ENCODE data around the gene SLFN12L.
A peak's percentile ranks its signal among the peaks of the same experiment; 100 is the strongest.
"Not testable (repeated sequence)": the region's sequence is repeated elsewhere in the genome, so short reads cannot be mapped to it uniquely, and the experiment has no call there.

SLFN12L gene

DNA sequence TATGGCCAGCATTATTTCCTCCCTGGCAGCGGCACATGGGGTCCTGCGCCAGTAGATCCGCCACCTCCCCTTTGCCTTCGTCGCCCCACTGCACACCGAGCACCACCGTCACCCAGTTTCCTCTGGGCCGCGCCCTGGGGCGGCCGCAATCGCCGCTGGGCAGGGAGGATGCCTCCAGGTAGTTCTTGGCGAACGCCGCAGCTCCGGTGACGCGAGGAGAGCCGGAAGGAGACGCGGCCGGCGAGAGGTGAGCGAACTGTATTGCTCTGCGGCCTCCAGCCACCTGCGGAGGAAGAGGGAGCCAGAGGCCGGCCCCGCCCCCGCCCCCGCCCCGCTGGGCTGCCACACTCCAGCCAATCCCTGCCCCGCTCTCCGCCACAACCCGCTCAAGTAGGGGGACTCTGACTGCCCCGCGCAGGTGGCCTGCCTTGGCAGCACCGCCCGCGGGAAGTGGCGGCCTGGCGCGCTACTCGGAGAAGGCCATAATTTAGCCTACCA is 77.1 kb downstream of the SLFN12L start:
- no peak for TF ChIP-seq CTCF (IDR thresholded peaks at IDR 0.05; ENCODE audit: low read length, missing control alignments)
- no peak for DNase-seq (ENCODE audit: low read depth)
- no peak overlapping the region for H3K4me3 ChIP-seq (replicated peaks; ENCODE audit: low read depth, low read length)

GRCh38 chr17:35454035-35454434 is 83.4 kb downstream of the SLFN12L start:
- not testable (repeated sequence) for H3K4me3 ChIP-seq (replicated peaks; ENCODE audit: low read depth, low read length); DNase-seq (ENCODE audit: low read depth)

DNA sequence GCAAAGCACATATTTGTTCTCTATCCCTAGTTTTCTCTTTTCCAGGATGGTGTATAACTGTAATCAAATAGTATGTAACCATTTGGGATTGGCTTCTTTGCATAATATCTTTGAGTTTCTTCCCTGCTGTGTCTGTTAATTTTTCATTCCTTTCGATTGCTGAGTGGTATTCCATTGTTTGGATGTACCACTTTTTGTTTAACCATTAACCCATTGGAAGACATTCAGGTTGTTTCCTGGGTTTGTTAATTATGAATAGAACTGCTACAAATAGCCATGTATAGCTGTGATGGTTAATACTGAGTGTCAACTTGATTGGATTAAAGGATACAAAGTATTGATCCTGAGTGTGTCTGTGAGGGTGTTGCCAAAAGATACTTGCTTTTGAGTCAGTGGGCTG is 84.3 kb downstream of the SLFN12L start:
- DNase-seq (ENCODE audit: low read depth) = no peak
- no peak overlapping the region for H3K4me3 ChIP-seq (replicated peaks; ENCODE audit: low read depth, low read length)
- no peak for TF ChIP-seq CTCF (IDR thresholded peaks at IDR 0.05; ENCODE audit: low read length, missing control alignments)

DNA sequence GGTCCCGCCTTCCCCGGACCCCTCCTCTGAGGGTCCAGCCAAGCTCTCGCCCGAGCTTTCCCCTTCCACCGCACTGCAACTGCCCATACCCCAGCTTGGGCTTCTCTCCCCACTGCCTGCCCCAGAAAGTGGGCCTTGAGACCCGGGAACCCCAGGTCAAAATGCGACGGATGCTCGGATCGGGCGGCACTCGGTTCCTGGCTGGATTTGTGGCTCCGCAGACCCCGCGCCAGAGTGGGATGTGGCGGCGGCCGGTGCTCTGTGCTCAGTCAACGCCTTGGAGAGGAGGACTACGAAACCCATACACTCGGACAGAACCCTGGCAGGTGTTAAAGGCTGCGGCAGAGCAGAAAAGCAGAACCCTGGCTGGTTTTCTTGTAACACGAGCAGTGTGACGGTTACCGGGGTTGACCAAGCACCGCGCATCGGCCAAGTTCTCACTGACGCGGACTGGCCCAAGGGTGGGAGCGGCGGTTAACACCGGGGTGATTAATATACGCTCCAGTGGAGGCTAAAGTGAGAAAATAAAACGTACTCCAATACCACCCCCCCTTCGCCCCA is 88.0 kb downstream of the SLFN12L start:
- no peak overlapping the region for H3K4me3 ChIP-seq (replicated peaks; ENCODE audit: low read depth, low read length)
- no peak for TF ChIP-seq CTCF (IDR thresholded peaks at IDR 0.05; ENCODE audit: low read length, missing control alignments)
- no peak for DNase-seq (ENCODE audit: low read depth)

- peak overlapping the region; percentile 56 for H3K4me3 ChIP-seq (replicated peaks; ENCODE audit: low read depth, low read length)
- TF ChIP-seq CTCF (IDR thresholded peaks at IDR 0.05; ENCODE audit: low read length, missing control alignments) = no peak
- DNase-seq (ENCODE audit: low read depth) = no peak
Observed at GRCh38 chr17:35448899-35449227, 88.6 kb downstream of the SLFN12L start.

GRCh38 chr17:35448214-35448898 is 89.1 kb downstream of the SLFN12L start, which contains the start of gene SLFN13:
TSS of gene SLFN13 (minus strand) at chr17:35448766. CDS start at chr17:35445680, 3,086 bp downstream.
- DNase-seq (ENCODE audit: low read depth) = peak; percentile 64
- H3K4me3 ChIP-seq (replicated peaks; ENCODE audit: low read depth, low read length) = peak within 1 kb of the TSS; percentile 56
- TF ChIP-seq CTCF (IDR thresholded peaks at IDR 0.05; ENCODE audit: low read length, missing control alignments) = no peak

GRCh38 chr17:35447499-35447898 is 90.0 kb downstream of the SLFN12L start:
- TF ChIP-seq CTCF (IDR thresholded peaks at IDR 0.05; ENCODE audit: low read length, missing control alignments) = no peak
- H3K4me3 ChIP-seq (replicated peaks; ENCODE audit: low read depth, low read length) = no peak overlapping the region

More at GRCh38 chr17:35447499-35447898, 90.0 kb downstream of the SLFN12L start:
- DNase-seq (ENCODE audit: low read depth) = no peak
